GM19467 (cell line): ENCODE measurements around the gene SEC22B.
"Not testable (repeated sequence)": the region's sequence is repeated elsewhere in the genome, so short reads cannot be mapped to it uniquely, and the experiment has no call there.

Experiments used
- ATAC-seq: cut with Tn5 transposase; IDR thresholded peaks from one replicate; pipeline ENCODE4 v1.9.1; 2021; ENCODE audit warnings: mild to moderate bottlenecking, moderate library complexity; ENCODE audit not compliant: unreplicated experiment

The SEC22B gene

GRCh38 chr1:120176092-120176855 lies at the start of gene SEC22B:
TSS of gene SEC22B (minus strand) at chr1:120176520. CDS start at chr1:120176381, 139 bp downstream.
- peak; percentile 97 for ATAC-seq

- not testable (repeated sequence) for ATAC-seq
Observed at GRCh38 chr1:120217933-120218332, 41.6 kb upstream of the SEC22B start.

GRCh38 chr1:120217175-120217929 lies 41.0 kb upstream of the SEC22B start:
- ATAC-seq, result not testable (repeated sequence)

- ATAC-seq, result not testable (repeated sequence)
Observed at GRCh38 chr1:120213606-120214005, 37.3 kb upstream of the SEC22B start.

GRCh38 chr1:120210754-120211153 lies 34.4 kb upstream of the SEC22B start:
- not testable (repeated sequence) for ATAC-seq

- ATAC-seq, result not testable (repeated sequence)
Observed at GRCh38 chr1:120196863-120197775, 20.8 kb upstream of the SEC22B start.

- ATAC-seq, result not testable (repeated sequence)
Observed at GRCh38 chr1:120188626-120189025, 12.3 kb upstream of the SEC22B start.

- ATAC-seq, result not testable (repeated sequence)
Observed at GRCh38 chr1:120182176-120182707, 5.9 kb upstream of the SEC22B start.

- not testable (repeated sequence) for ATAC-seq
Observed at GRCh38 chr1:120179811-120180690, 3.7 kb upstream of the SEC22B start.

GRCh38 chr1:120178799-120179756 lies 2.8 kb upstream of the SEC22B start:
- no peak for ATAC-seq

GRCh38 chr1:120178058-120178457 lies 1.7 kb upstream of the SEC22B start:
- ATAC-seq, result not testable (repeated sequence)

GRCh38 chr1:120175688-120176087 lies 632 bp downstream of the SEC22B start:
- not testable (repeated sequence) for ATAC-seq

- ATAC-seq, result not testable (repeated sequence)
Observed at GRCh38 chr1:120164761-120165160, 11.6 kb downstream of the SEC22B start.

GRCh38 chr1:120162015-120162414 lies 14.3 kb downstream of the SEC22B start:
- not testable (repeated sequence) for ATAC-seq

- ATAC-seq, result not testable (repeated sequence)
Observed at GRCh38 chr1:120158495-120158894, 17.8 kb downstream of the SEC22B start.

GRCh38 chr1:120158086-120158485 lies 18.2 kb downstream of the SEC22B start:
- ATAC-seq, result not testable (repeated sequence)

GRCh38 chr1:120150138-120150822 lies 26.0 kb downstream of the SEC22B start:
- ATAC-seq, result not testable (repeated sequence)
